ENCODE measurements around the gene CENPT. TPM values are rescaled to one million over a fixed set of nuclear protein-coding genes. Genes with fewer than 3 reads are reported as not detected.

Gene CENPT
- total and polyA plus RNA-seq, 2 of the 13 experiments (the other 11 are each of a cell fraction or from before 2014, with no cell fraction given): 40.9 to 43.3 TPM

- TF ChIP-seq ZNF383 (CRISPR knock-in tag; IDR thresholded peaks at IDR 0.05; ENCODE audit: borderline replicate concordance): no peak
- peak; percentile 51; the same call in 1 of the 2 replicates for TF ChIP-seq ZMYM3 (CRISPR knock-in tag; IDR thresholded peaks at IDR 0.05)
- TF ChIP-seq SIX1 (CRISPR knock-in tag; IDR thresholded peaks at IDR 0.05; ENCODE audit: borderline replicate concordance): no peak
- peak; percentile 59; the same call in 1 of the 2 replicates for TF ChIP-seq TAF1 (CRISPR knock-in tag; IDR thresholded peaks at IDR 0.05)
- no peak for TF ChIP-seq RFXANK (CRISPR knock-in tag; IDR thresholded peaks at IDR 0.05)
- TF ChIP-seq ZNF205 (CRISPR knock-in tag; IDR thresholded peaks at IDR 0.05): peak; percentile 100
- TF ChIP-seq SAP130 (CRISPR knock-in tag; IDR thresholded peaks at IDR 0.05; ENCODE audit: low read depth): peak; percentile 65
- peak; percentile 82 for TF ChIP-seq U2AF1 (optimal IDR thresholded peaks at IDR 0.05; ENCODE audit: low read depth, low read length)
- TF ChIP-seq CBFB (CRISPR knock-in tag; IDR thresholded peaks at IDR 0.05): peak; percentile 35; the same call in 1 of the 2 replicates
- no peak for TF ChIP-seq CREB1 (IDR thresholded peaks at IDR 0.05)
- TF ChIP-seq CREB1 (CRISPR knock-in tag; IDR thresholded peaks at IDR 0.05): no peak
- TF ChIP-seq ZNF564 (CRISPR knock-in tag; IDR thresholded peaks at IDR 0.05): peak; percentile 68; the same call in 1 of the 2 replicates
- TF ChIP-seq GTF2F1 (IDR thresholded peaks at IDR 0.05; ENCODE audit: low read length): no peak
- peak; percentile 41 for TF ChIP-seq MED8 (CRISPR knock-in tag; IDR thresholded peaks at IDR 0.05; ENCODE audit: insufficient replicate concordance)
- TF ChIP-seq ZBTB26 (CRISPR knock-in tag; IDR thresholded peaks at IDR 0.05; ENCODE audit: borderline replicate concordance): peak; percentile 28
- 0 out of 2 replicates have a peak, but pooled peaks have one; percentile 11 for TF ChIP-seq NFKBIZ (CRISPR knock-in tag; IDR thresholded peaks at IDR 0.05)
- no peak for TF ChIP-seq MBD4 (IDR thresholded peaks at IDR 0.05; ENCODE audit: borderline replicate concordance, low read length)
- TF ChIP-seq RFX5 (IDR thresholded peaks at IDR 0.05; ENCODE audit: low read depth, low read length): no peak
- peak; percentile 37; the same call in 1 of the 2 replicates for TF ChIP-seq YEATS2 (CRISPR knock-in tag; IDR thresholded peaks at IDR 0.05; ENCODE audit: borderline replicate concordance)
- TF ChIP-seq ZNF253 (CRISPR knock-in tag; IDR thresholded peaks at IDR 0.05; ENCODE audit: borderline replicate concordance): peak; percentile 71; the same call in 1 of the 2 replicates
- TF ChIP-seq PATZ1 (CRISPR knock-in tag; IDR thresholded peaks at IDR 0.05): no peak
- peak; percentile 94 for TF ChIP-seq ZNF234 (CRISPR knock-in tag; conservative IDR thresholded peaks at IDR 0.05)
- TF ChIP-seq ZNF572 (CRISPR knock-in tag; IDR thresholded peaks at IDR 0.05): 0 out of 2 replicates have a peak, but pooled peaks have one; percentile 53
- peak; percentile 25; the same call in 1 of the 2 replicates for TF ChIP-seq ZNF343 (CRISPR knock-in tag; IDR thresholded peaks at IDR 0.05)
- TF ChIP-seq KMT2B (CRISPR knock-in tag; IDR thresholded peaks at IDR 0.05): peak; percentile 14
- TF ChIP-seq CBX1 (IDR thresholded peaks at IDR 0.05; ENCODE audit: low read depth): peak; percentile 27
- TF ChIP-seq ZNF629 (CRISPR knock-in tag; conservative IDR thresholded peaks at IDR 0.05): no peak
- TF ChIP-seq PLSCR1 (CRISPR knock-in tag; IDR thresholded peaks at IDR 0.05; ENCODE audit: borderline replicate concordance): no peak
- TF ChIP-seq ERF (CRISPR knock-in tag; IDR thresholded peaks at IDR 0.05): peak; percentile 41; the same call in 1 of the 2 replicates
Observed at GRCh38 chr16:67842509-67843342, 4.8 kb downstream of the CENPT start (continued).
